Measurements from ENCODE around the gene BTD.

DNA sequence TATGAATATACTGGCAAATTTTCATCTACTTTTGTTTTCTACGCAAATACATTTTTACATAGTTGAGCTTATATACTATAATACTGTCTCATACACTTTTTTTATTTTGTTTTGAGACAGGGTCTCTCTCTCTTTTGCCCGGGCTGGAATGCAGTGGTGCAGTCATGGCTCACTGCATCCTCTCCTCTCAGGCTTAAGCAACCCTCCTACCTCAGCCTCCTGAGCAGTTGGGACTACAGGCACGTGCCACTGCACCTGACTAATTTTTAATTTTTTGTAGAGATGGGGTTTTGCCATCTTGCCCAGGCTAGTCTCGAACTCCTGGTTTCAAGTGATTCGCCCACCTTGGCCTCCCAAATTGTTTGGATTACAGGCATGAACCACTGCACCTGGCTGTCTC lies 26.1 kb upstream of the BTD start:
- TF ChIP-seq, protein P1, sequence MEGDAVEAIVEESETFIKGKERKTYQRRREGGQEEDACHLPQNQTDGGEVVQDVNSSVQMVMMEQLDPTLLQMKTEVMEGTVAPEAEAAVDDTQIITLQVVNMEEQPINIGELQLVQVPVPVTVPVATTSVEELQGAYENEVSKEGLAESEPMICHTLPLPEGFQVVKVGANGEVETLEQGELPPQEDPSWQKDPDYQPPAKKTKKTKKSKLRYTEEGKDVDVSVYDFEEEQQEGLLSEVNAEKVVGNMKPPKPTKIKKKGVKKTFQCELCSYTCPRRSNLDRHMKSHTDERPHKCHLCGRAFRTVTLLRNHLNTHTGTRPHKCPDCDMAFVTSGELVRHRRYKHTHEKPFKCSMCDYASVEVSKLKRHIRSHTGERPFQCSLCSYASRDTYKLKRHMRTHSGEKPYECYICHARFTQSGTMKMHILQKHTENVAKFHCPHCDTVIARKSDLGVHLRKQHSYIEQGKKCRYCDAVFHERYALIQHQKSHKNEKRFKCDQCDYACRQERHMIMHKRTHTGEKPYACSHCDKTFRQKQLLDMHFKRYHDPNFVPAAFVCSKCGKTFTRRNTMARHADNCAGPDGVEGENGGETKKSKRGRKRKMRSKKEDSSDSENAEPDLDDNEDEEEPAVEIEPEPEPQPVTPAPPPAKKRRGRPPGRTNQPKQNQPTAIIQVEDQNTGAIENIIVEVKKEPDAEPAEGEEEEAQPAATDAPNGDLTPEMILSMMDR (IDR thresholded peaks at IDR 0.05), result no peak
- no peak for TF ChIP-seq POLR2A (IDR thresholded peaks at IDR 0.05)

Data from thyroid gland (tissue), 4 donors.